B cell (primary cell): ENCODE data around the gene DDX24.

ENCODE experiments used
- CTCF ChIP-seq: fragments of 200-600 bp; IDR thresholded peaks from one replicate; pipeline ENCODE4 v1.8.0; 2022; ENCODE audit warnings: antibody characterized with exemption, mild to moderate bottlenecking
- EZH2 ChIP-seq: IDR thresholded peaks from 2 replicates; pipeline ENCODE4 v1.6.1; 2012; ENCODE audit warnings: borderline replicate concordance, low read depth, mild to moderate bottlenecking, moderate library complexity, low read length; ENCODE audit not compliant: insufficient read depth, poor library complexity, severe bottlenecking

DNA sequence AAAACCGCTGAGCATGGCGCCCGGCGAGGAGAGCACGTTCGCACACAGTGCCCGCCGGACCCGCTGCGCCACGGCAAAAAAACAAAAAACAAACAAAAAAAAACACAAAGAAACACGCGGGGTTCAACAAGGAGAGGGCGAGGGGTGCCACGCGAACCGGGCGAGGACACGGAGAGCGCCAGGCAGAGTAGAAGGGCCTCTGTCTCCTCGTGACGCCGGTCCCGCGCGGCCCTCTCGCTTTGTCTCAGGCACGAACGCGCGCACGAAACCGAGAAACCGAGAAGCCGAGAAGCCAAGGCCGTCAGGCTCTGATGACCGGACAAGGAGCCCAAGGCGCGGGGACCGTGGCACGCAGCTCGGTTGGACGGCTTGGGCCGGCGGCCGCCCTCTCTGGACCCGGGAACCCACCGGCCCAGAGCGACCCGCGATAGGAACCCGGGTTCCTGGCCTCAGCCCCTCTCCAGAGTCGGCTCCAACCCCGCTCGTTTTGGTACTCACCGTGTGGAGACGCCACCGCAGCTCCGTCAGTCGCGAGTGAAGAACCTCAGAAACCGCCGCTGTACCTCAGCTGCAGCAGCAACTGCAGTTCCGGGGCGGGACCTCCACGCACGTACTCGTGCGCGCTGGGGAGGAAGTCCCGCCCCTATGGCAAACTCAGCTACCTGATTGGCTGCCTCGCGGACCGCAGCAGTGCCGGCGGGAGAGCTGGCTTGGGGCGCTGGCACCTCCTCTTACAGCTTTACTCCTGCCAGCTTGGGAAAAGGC, at the start of gene DDX24, which contains the start of gene IFI27L1:
- no peak for TF ChIP-seq CTCF
- TF ChIP-seq EZH2 = no peak
